ENCODE data around the gene SERPINA9. TPM values are rescaled to one million over a fixed set of nuclear protein-coding genes. Genes with fewer than 3 reads are reported as not detected.
"Not testable (repeated sequence)": the region's sequence is repeated elsewhere in the genome, so short reads cannot be mapped to it uniquely, and the experiment has no call there.

Gene SERPINA9
- total RNA-seq, 4 donors from 2014 or later = not detected

DNA sequence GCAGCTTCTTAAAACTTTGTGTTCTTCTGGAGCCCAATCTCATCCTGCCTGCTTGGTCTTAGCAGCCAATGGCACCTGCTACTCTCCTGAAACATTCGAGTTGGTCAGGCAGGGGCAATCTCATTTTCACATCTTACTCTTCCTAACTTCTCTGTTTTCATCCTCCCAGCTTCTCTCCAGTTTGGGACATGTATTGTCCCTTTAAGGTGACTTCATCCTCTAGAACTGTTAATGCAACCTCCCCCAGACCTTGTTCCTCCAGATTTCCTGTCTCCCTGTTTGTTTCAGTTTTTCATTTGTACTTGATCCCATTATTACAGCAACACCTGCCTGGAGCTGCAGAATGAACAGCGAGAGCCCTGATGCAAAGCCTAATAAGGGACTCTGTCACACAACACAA, 54.7 kb downstream of the SERPINA9 start:
- WGBS, 2 donors = 58 to 62% methylated on average over 2 of the region's 2 CpGs

DNA sequence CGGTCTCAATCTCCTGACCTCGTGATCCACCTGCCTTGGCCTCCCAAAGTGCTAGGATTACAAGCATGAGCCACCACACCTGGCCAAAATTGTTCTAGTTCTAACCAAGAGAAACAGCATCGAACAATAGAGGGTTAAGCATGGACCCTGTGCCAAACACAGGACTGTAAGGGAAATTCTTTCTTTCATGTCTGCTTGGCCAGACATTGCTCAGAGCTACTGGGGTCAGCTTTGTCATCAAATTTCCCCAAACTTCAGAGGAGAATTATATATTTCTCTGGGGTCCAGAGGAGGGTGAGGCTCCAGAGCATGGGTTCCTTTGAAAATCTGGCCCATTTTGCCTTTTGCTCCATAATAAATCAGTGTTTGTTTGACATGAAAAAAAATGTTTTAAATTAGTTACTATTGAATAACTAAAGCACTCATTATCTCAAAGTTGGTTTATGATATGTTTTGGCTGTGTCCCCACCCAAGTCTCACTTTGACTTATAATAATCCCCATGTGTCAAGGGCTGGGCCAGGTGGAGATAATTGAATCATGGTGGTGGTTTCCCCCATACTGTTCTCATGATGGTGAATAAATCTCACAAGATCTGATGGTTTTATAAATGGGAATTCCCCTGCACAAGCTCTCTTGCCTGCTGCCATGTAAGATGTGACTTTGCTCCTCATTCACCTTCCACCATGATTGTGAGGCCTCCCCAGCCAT, 58.3 kb downstream of the SERPINA9 start:
- not testable (repeated sequence) for H3K9me3 ChIP-seq; H3K4me3 ChIP-seq; H3K36me3 ChIP-seq; H3K27ac ChIP-seq; H3K27me3 ChIP-seq; H3K4me1 ChIP-seq; DNase-seq (ENCODE audit: low spot score in 2 of 2)
- 79 to 87% methylated on average over 3 of the region's 3 CpGs for WGBS, 2 donors

More for the DNA sequence above, 54.7 kb downstream of the SERPINA9 start:
- no peak overlapping the region for H3K4me3 ChIP-seq
- H3K27ac ChIP-seq = no peak overlapping the region
- no peaks in the 10 kb centered on the region for H3K4me1 ChIP-seq
- TF ChIP-seq POLR2A (IDR thresholded peaks at IDR 0.05) (no peak), EP300 (IDR thresholded peaks at IDR 0.05) (no peak)
- TF ChIP-seq, protein P1, sequence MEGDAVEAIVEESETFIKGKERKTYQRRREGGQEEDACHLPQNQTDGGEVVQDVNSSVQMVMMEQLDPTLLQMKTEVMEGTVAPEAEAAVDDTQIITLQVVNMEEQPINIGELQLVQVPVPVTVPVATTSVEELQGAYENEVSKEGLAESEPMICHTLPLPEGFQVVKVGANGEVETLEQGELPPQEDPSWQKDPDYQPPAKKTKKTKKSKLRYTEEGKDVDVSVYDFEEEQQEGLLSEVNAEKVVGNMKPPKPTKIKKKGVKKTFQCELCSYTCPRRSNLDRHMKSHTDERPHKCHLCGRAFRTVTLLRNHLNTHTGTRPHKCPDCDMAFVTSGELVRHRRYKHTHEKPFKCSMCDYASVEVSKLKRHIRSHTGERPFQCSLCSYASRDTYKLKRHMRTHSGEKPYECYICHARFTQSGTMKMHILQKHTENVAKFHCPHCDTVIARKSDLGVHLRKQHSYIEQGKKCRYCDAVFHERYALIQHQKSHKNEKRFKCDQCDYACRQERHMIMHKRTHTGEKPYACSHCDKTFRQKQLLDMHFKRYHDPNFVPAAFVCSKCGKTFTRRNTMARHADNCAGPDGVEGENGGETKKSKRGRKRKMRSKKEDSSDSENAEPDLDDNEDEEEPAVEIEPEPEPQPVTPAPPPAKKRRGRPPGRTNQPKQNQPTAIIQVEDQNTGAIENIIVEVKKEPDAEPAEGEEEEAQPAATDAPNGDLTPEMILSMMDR (IDR thresholded peaks at IDR 0.05) = no peak
- H3K27me3 ChIP-seq = peaks cover 0 to 4% of the 10 kb centered on the region in 2 donors
- H3K9me3 ChIP-seq = peaks cover 0 to 3% (median 0%) of the 10 kb centered on the region in 4 donors
- DNase-seq (ENCODE audit: low spot score in 2 of 2) = no peak
- no peaks in the 10 kb centered on the region for H3K36me3 ChIP-seq

Other genes starting within 250 kb of the SERPINA9 start
- not detected for gene SERPINA10, start 182.9 kb downstream of the SERPINA9 start, total RNA-seq
- under 1 TPM in 1 of 4 donors, not detected in 3; 0.63 TPM for gene SERPINA6, start 152.9 kb downstream of the SERPINA9 start, total RNA-seq
- gene SERPINA2, start 109.5 kb downstream of the SERPINA9 start, total RNA-seq = not detected
- 10 to 100 TPM in 2 of 4 donors, 1 to 10 TPM in 2; 5.7 to 13.9 (median 9.0) TPM for gene SERPINA1, start 87.6 kb downstream of the SERPINA9 start, total RNA-seq
- gene SERPINA11, start 23.4 kb downstream of the SERPINA9 start, total RNA-seq = not detected
- not detected for gene SERPINA12, start 33.3 kb upstream of the SERPINA9 start, total RNA-seq
- not detected for gene SERPINA4, start 85.2 kb upstream of the SERPINA9 start, total RNA-seq
- gene SERPINA5, start 105.2 kb upstream of the SERPINA9 start, total RNA-seq = 10 to 100 TPM in 2 of 4 donors, 1 to 10 TPM in 2; 6.5 to 28.0 (median 10.2) TPM
- gene SERPINA3, start 136.2 kb upstream of the SERPINA9 start, total RNA-seq = 100 to 1,000 TPM in 2 of 4 donors, 10 to 100 TPM in 2; 85.0 to 339 (median 171) TPM

Data from tibial nerve (tissue), 4 donors.